A673 (cell line): ENCODE measurements around the gene MINK1.

Experiments
- CTCF ChIP-seq: fragments of 300-800, 200-600 bp; sonication (generic); conservative IDR thresholded peaks from 2 replicates; pipeline ENCODE4 v1.5.1; 2017; ENCODE audit warnings: low read depth, mild to moderate bottlenecking, antibody characterized with exemption, low read length, moderate library complexity, mixed read lengths
- EZH2 ChIP-seq: fragments of 200-600 bp; sonication (generic); IDR thresholded peaks from 2 replicates; pipeline ENCODE4 v1.6.1; 2017; ENCODE audit warnings: borderline replicate concordance, low read depth, mild to moderate bottlenecking, mixed read lengths, antibody characterized with exemption, low read length; ENCODE audit not compliant: poor library complexity, severe bottlenecking

- no peak for TF ChIP-seq CTCF
- TF ChIP-seq EZH2: no peak
These were observed 24.8 kb upstream of the MINK1 start for GRCh38 chr17:4808378-4808767.
